HG02798 (cell line): Measurements from ENCODE around the gene MN1.

Source experiments
- ATAC-seq: cut with Tn5 transposase; IDR thresholded peaks from one replicate; pipeline ENCODE4 v1.9.1; 2021; ENCODE audit warnings: mild to moderate bottlenecking; ENCODE audit not compliant: unreplicated experiment, poor library complexity

MN1 gene

GRCh38 chr22:27786291-27786932, 15.1 kb downstream of the MN1 start:
- ATAC-seq, result no peak

DNA sequence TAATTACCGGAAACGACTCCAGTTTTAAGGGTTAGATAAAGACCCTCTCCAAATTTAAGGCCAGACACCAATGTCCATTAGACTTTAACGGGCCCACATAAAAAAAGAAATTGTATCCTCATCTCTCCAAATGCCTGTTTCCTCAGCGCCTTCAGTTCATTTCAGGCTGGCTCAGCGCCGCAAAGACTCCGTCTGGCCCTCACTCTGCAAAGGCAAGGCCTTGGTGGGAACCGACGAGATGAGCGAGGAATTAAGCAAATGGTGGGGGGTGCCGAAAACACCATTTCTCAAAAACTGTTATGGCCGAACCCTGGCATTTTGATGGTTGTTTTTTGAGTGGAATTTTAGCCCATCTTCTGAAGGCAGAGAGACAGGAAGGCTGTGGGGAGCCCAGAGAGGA, 15.7 kb downstream of the MN1 start:
- no peak for ATAC-seq

DNA sequence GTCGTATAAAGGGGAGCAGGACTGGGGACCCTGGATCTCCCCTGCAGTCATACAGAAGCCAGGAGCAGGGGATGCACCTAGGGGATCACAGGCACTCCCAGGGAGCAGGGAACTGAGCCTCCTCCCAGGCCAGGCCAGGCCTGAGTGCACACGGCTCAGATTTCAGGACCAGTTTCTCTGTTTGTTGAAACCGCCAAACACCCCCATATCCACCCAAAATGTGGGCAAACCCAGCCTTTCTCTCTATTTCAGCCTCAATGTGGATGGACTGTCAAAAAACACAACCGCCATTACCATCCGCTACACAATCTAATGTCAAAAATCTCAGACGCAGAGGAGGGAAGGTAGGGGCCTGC, 17.5 kb downstream of the MN1 start:
- ATAC-seq, result no peak

GRCh38 chr22:27783436-27784119, 18.0 kb downstream of the MN1 start:
- no peak for ATAC-seq

DNA sequence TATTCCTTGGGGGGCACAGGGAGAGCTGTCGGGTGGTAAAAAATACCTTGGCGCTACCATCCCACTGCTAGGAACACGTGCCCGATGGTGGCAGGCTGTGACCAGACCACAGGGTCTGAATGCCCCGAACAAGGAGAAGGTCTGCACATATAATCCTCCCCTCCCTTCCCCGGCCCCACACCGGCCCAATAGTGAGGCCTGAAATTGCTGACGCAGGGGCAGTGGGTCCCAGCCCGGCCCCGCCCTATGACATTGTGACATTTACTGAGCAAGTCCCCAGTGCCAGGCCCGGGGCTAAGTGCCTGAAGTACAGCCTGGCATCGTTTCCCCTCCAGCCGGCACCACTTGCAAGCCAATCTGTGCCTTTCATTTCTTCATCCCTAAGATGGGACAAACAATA, 19.5 kb downstream of the MN1 start:
- ATAC-seq, result no peak

DNA sequence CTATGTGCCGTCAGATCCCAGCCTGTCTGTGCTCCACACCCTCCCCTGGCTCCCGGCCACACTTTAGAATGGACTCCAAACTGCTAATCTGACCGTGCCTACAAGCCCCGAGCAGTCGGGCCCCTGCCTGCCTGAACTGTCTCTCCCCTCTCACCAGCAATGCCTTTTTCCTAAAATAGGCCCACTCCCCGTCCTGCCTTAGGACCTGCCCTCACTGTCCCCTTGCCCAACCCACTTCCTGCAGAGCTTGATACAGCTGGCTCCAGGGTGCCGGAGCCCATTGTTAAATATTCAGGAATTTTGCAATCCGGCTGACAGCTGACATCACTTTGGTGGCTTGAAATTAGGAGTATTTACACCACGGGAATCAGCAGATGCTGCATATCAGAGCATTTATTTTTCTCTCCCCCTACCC, 21.4 kb downstream of the MN1 start:
- no peak for ATAC-seq

DNA sequence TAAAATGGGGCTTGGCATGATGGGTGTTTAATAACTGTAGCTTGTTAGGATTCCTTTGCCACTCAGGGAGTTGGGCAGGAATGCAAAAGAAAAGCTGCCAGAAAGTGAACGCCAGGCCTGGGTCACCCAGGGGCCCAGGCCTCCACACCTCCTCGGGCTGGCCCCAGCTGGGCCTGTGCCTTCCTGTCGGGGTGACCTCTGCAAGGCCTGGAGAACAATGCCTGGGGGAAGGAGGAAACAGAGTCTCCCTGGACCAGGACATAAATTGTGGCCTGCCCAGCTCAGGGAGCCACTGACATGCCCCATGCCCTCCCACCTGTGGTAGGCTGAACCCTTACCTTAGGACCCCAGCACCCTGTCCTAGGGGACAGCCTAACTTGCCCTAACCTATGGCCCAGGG, 21.9 kb downstream of the MN1 start:
- no peak for ATAC-seq

GRCh38 chr22:27778294-27779090, 23.1 kb downstream of the MN1 start:
- ATAC-seq, result no peak

DNA sequence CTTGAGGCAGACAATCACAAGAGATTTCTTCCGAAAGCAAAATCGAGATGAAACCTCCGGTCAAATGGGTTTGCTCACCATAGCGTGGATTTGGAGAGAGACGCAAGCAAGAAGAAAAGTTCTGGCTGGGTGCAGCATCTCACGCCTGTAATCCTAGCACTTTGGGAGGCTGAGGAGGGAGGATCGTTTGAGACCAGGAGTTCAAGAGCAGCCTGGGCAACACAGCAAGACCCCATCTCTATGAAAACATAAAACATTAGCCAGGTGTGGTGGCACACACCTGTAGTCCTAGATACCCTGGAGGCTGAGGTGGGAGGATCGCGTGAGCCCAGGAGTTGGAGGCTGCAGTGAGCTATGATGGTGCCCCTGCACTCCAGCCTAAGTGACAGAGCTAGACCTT, 24.4 kb downstream of the MN1 start:
- no peak for ATAC-seq

GRCh38 chr22:27776650-27776958, 25.0 kb downstream of the MN1 start:
- no peak for ATAC-seq

- no peak for ATAC-seq
Observed at GRCh38 chr22:27775758-27776649, 25.6 kb downstream of the MN1 start.

DNA sequence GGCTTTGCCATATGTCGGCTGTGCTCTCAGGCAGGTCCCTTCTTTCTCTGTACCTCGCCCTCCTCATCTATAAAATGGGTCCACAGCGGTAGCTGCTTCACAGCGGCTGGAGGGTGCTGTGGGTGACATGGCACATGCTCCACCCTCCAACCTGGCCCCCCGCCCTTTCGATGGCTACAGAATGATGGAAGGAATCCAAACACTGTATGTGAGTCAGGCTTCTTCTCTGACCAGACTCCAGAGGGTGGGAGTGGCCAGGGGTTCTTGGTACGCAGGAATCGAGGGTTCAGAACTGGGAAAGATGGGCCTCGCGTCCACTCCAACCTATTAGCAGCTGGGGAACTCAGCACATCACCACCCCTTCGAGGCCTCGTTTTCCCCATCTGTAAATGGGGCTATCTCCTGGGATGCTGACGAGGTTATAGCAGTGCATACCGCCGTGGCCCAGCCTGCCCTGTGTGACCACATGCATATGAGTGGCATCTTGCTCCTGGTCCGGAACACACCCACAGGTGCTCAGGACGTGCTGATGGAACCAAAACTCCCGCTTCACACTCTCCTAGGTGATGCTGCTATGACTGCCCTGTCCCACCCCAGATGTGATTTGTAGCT, 26.4 kb downstream of the MN1 start:
- ATAC-seq, result no peak

GRCh38 chr22:27774200-27774599, 27.4 kb downstream of the MN1 start:
- ATAC-seq, result no peak

GRCh38 chr22:27772984-27773498, 28.5 kb downstream of the MN1 start:
- ATAC-seq, result no peak

DNA sequence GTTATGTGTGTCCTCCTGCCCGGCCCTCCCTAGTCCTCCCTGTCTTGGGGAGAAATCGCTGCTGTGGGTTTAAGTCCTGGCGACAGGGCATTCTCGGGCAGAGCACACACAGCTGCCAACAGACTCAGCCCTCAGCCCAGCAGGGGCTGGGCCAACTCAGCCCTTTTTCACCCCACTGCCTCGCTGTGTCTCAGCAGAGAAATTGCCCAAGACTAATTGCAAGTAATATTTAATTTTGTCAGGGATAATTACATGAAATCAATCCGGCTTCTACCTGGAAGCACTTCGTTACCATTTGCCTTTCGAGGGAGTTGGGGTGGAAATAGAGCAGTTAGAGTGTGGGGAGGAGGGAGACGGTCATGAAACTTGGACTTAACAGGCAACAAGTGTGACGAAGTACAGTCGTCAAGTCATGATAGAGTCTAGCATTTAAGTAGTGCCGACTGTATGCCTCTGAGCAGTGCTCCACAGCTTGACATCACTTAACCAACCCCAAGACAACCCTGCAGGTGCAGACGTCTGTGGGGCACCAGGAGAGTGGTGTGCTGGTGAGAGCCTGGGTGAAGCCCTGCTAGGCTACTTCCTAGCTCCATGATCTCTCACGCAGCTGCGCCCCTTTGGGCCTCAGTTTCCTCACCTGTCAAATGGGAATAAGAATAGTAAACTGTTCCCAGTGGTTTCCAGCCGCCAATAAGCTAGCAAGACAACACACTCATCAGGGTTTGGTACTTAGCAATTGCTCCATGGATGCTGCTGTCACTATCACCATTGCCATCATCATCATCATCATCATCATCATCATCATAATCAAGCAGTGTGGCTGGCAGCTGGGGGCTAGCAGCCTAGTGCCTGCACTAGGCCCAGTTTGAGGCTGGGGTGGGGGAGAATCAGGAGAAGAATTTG, 29.2 kb downstream of the MN1 start:
- ATAC-seq, result no peak

- no peak for ATAC-seq
Observed at GRCh38 chr22:27771637-27772036, 29.9 kb downstream of the MN1 start.

- ATAC-seq, result no peak
Observed at GRCh38 chr22:27769012-27769411, 32.5 kb downstream of the MN1 start.

GRCh38 chr22:27768027-27768653, 33.4 kb downstream of the MN1 start:
- ATAC-seq, result no peak

GRCh38 chr22:27766679-27767078, 34.9 kb downstream of the MN1 start:
- no peak for ATAC-seq
